ENCODE measurements around the gene GSS.

The GSS gene

DNA sequence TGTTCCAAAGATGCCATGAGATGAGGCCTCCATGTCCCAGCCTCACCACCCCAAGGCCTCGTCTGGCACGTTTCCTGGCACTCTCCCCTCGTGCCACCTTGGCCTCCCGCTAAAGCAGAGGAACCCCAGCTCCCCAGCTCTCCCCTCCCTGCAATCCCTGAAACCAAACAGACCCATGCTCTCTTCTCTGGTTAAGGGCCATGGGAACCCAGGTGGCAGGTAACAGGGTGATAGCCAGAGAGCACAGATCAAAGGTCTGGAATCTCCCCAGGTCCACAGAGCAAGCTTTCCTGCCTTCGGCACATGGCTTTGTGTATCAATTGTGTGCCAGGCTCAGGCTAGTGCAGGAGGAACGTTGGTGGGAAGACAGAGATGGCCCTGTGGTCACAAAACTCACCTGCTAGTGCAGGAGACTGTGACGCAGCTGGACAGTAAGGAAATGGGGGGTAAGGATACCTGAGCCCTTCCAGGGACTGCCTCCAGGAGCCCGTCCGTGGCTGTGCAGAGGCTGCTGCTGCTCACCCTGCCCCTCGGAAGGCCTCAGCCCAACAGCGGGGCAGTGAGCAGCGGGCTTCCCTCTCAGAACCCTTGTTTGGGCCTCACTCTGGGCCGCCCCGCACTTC, 39.0 kb upstream of the GSS start:
- H3K4me3 ChIP-seq (ENCODE audit: low read depth, low read length): no peak overlapping the region

DNA sequence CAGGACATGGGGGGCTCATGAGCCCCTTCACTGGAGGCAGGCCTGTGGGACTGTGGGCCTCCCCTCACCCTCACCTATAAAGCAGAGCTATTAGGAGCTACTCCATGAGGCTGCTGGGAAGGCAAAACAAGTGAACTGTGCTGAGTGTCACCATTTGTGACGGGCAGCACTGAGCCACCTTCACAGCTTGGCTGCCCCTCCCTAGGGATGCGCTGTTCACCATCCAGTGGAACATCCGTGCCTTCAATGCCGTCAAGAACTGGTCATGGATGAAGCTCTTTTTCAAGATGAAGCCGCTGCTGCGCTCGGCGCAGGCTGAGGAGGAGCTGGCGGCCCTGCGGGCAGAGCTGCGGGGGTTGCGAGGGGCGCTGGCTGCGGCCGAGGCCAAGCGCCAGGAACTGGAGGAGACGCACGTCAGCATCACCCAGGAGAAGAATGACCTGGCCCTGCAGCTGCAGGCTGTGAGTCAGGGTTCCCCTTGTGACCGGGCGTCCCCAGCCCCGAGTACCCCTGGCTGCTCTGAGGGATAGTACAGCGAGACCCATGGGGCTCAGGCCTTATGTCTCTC, 38.4 kb upstream of the GSS start:
- DNase-seq (ENCODE audit: low read depth): no peak
- H3K4me3 ChIP-seq (ENCODE audit: low read depth, low read length): no peak overlapping the region

More for the DNA sequence above, 39.0 kb upstream of the GSS start:
- DNase-seq (ENCODE audit: low read depth): no peak

- no peak overlapping the region for H3K4me3 ChIP-seq (ENCODE audit: low read depth, low read length)
- no peak for DNase-seq (ENCODE audit: low read depth)
These were observed 37.3 kb upstream of the GSS start for GRCh38 chr20:34992751-34993417.

DNA sequence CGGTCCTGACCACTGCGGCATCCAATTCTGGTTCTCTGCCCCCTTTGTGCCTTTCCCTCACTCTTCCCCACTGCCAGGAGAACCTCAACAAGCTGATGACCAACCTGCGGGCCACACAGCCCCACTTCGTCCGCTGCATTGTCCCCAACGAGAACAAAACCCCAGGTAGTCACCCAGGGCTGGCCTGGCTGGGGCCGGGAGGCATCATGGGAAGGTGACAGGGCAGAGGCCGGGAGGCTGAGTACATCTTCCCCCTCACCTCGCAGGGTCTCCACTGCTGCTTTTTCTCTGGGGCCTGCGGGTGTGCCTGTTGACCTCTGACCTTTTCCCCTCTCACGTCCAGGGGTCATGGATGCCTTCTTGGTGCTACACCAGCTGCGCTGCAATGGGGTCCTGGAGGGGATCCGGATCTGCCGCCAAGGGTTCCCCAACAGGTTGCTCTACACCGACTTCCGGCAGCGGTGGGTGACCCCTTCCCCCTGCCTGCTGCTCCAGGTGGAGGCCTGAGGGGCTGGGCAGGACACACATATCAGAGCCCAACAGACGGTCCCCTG, 35.1 kb upstream of the GSS start:
- no peak overlapping the region for H3K4me3 ChIP-seq (ENCODE audit: low read depth, low read length)
- no peak for DNase-seq (ENCODE audit: low read depth)

DNA sequence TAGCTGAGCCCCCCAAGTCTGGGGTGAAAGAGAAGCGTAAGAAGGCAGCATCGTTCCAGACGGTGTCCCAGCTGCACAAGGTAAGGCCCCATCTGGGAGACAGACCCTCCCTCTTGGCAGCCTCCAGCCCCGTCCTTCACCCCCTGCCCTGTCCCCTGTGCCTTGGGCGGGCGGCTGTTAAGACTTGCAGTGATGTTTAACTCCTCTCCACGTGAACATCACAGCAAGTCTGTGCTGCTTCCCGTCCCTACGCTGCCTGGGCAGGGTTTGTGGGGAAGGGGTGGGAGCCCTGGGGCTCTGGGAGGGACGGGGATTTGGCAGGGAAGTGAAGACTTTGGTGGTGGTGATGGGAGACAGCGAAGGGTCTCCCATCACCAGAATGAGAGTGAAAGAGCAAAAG, 34.6 kb upstream of the GSS start:
- no peak for DNase-seq (ENCODE audit: low read depth)
- H3K4me3 ChIP-seq (ENCODE audit: low read depth, low read length): no peak overlapping the region

DNA sequence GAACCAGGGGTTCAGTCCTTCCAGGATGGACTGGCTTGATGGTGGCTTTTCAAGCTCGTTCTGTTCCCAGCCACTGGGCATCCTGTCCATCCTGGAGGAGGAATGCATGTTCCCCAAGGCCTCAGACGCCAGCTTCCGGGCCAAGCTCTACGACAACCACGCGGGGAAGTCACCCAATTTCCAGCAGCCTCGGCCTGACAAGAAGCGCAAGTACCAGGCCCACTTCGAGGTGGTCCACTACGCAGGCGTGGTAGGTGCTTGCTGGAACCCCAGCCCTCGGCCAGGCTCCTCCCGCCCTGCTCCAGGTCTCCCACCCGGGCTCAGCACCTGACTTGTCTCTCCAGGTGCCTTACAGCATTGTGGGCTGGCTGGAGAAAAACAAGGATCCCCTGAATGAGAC, 34.1 kb upstream of the GSS start:
- no peak overlapping the region for H3K4me3 ChIP-seq (ENCODE audit: low read depth, low read length)
- no peak for DNase-seq (ENCODE audit: low read depth)

GRCh38 chr20:34989118-34989517, 33.5 kb upstream of the GSS start:
- H3K4me3 ChIP-seq (ENCODE audit: low read depth, low read length): no peak overlapping the region
- no peak for DNase-seq (ENCODE audit: low read depth)

DNA sequence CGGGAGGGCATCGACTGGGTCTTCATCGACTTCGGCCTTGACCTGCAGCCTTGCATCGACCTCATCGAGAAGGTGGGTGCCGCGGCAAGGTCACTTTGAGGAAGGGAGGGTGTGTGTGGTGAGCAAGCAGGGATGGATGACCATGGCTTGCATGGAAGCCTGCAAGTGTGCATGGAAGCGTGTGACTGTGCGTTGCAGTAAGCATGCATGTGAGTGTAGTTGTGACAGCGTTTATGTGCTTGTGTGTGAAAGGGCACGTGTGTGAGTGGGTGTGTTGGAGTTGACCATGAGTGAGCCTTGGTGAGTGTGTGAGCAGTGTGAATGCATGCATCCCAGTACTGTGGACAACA, 32.6 kb upstream of the GSS start:
- DNase-seq (ENCODE audit: low read depth): no peak
- no peak overlapping the region for H3K4me3 ChIP-seq (ENCODE audit: low read depth, low read length)

DNA sequence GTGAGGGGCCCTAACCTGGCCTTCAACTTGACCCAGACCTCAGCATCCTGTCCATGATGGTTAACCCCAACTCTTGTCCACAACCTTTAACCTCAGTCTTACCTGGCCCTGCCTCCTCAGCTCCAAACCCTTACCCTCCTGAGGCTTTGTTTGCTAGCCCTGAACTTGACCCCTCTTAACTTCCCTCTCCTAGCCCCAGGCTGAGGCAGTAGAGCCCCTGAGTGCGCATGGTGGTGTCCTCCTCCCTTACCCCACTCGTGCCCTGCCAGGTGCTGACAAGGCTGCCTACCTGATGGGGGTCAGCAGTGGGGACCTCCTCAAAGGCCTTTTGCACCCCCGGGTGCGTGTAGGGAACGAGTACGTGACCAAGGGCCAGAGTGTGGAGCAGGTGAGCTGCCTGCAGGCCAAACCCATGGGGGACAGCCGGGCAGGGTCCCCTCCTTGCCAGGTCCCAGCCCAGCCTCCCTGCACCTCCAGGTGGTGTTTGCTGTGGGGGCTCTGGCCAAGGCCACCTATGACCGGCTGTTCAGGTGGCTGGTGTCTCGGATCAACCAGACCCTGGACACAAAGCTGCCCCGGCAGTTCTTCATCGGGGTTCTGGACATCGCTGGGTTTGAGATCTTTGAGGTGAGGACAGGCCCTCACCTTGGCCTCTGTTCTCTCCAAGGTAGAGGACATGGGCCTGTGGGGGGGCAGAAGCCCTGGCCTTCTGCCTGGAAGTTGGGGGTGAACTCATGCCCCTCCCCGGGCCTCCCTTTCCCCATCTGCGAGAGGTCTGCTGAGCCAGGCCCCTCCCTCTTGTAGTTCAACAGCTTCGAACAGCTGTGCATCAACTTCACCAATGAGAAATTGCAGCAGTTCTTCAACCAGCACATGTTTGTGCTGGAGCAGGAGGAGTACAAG, 31.9 kb upstream of the GSS start:
- DNase-seq (ENCODE audit: low read depth): no peak
- H3K4me3 ChIP-seq (ENCODE audit: low read depth, low read length): no peak overlapping the region

GRCh38 chr20:34986311-34987287, 31.0 kb upstream of the GSS start:
- no peak for DNase-seq (ENCODE audit: low read depth)

GRCh38 chr20:34985461-34986310, 30.1 kb upstream of the GSS start:
- no peak for DNase-seq (ENCODE audit: low read depth)
- no peak overlapping the region for H3K4me3 ChIP-seq (ENCODE audit: low read depth, low read length)

More at GRCh38 chr20:34986311-34987287, 31.0 kb upstream of the GSS start:
- H3K4me3 ChIP-seq (ENCODE audit: low read depth, low read length): no peak overlapping the region

GRCh38 chr20:34984756-34985261, 29.2 kb upstream of the GSS start:
- no peak overlapping the region for H3K4me3 ChIP-seq (ENCODE audit: low read depth, low read length)
- no peak for DNase-seq (ENCODE audit: low read depth)

- DNase-seq (ENCODE audit: low read depth): no peak
- no peak overlapping the region for H3K4me3 ChIP-seq (ENCODE audit: low read depth, low read length)
These were observed 28.6 kb upstream of the GSS start for GRCh38 chr20:34983995-34984735.

DNA sequence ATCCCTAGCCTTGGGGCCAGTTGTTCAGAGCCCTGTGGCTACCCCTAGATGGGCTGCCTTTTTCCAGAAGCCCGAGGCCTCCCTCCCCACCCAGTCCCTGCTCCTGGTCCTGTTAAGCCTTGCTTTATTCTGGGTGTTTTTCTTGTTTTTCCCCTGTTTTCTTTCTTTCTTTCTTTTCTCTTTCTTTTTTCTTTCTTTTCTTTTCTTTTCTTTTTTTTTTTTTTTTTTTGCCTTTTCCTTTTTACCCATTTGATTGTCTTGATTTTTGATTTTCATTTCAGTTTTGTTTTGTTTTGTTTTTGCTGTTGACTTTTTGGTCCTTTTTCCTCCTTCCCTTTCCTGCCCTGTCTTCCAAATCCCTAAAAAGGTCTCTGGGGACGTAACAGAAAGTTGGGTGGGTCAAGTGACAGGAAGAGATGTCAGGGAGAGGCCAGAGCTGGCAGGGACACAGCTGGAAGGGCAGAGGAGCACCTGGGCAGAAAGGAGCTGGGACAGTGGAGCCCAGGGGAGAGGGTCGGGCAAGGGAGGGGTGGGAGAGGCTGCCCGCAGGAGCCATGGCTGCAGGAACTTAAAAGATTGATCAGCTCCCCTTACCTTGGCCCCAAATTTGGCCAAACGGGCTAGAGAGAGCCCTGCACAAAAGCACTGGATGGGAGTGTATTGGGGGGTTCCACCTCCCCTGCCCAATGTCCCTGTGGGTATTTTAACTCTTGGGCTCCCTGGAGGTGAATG, 27.6 kb upstream of the GSS start:
- no peak overlapping the region for H3K4me3 ChIP-seq (ENCODE audit: low read depth, low read length)
- no peak for DNase-seq (ENCODE audit: low read depth)

GRCh38 chr20:34982270-34983088, 26.9 kb upstream of the GSS start:
- H3K4me3 ChIP-seq (ENCODE audit: low read depth, low read length): no peak overlapping the region
- no peak for DNase-seq (ENCODE audit: low read depth)

Data from skeletal muscle cell (primary cell).